ENCODE results near the gene MAPRE3. TPM values are rescaled to one million over a fixed set of nuclear protein-coding genes. Genes with fewer than 3 reads are reported as not detected.

MAPRE3 gene
- total RNA-seq, 1 donor from 2014 or later, result 27.1 TPM

DNA sequence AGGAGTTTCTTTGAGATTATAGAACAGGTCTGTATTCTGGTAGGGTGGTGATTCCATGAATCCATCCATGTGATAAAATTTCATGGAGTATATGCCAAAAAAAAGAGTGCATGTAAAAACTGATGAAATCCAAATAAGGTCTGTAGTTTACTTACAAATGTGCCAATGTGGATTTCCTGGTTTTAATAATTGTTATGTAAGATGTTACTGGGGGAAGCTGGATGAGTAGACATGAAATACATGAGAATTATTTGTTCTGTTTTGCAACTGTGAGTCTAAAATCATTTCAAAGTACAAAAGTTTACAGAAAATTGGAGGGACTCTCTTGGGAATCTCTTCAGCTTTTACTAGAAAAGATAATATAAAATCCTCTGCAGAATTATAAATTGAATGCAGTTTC is 38.6 kb downstream of the MAPRE3 start:
- intact Hi-C loops (cut with DNase I), result no loop called here
- no peak for ATAC-seq

DNA sequence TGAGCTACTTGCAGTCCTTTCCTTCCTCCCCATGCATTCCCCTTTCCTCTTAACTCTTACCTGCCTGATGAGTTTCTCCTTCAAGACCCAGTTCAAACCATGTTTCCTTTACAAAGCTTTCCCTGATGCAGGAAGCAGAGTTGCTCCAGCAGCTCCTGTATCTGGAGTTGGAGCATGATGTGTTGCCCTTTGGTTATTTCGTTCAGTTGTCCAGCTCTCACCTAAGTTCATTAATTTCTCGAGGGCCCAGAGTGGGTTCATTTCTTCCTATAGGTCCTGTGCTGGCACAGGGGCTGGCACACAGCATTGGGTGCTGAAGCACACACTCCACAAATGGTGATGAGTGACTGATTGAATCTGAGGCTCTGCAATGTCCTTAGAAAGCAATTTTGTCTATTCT is 39.3 kb downstream of the MAPRE3 start:
- intact Hi-C loops (cut with DNase I), result no loop called here
- Histone ChIP-seq H3K9me3 (no peaks in the 10 kb centered on the region), H3K4me3 (no peak overlapping the region), H3K36me3 (no peaks in the 10 kb centered on the region), H3K27ac (no peak overlapping the region), H3K27me3 (ENCODE audit: low read depth) (no peaks in the 10 kb centered on the region), H3K4me1 (no peaks in the 10 kb centered on the region)
- TF ChIP-seq, protein P1, sequence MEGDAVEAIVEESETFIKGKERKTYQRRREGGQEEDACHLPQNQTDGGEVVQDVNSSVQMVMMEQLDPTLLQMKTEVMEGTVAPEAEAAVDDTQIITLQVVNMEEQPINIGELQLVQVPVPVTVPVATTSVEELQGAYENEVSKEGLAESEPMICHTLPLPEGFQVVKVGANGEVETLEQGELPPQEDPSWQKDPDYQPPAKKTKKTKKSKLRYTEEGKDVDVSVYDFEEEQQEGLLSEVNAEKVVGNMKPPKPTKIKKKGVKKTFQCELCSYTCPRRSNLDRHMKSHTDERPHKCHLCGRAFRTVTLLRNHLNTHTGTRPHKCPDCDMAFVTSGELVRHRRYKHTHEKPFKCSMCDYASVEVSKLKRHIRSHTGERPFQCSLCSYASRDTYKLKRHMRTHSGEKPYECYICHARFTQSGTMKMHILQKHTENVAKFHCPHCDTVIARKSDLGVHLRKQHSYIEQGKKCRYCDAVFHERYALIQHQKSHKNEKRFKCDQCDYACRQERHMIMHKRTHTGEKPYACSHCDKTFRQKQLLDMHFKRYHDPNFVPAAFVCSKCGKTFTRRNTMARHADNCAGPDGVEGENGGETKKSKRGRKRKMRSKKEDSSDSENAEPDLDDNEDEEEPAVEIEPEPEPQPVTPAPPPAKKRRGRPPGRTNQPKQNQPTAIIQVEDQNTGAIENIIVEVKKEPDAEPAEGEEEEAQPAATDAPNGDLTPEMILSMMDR (IDR thresholded peaks at IDR 0.05), result no peak
- no peak for DNase-seq
- no peak for ATAC-seq

More for the DNA sequence above, 38.6 kb downstream of the MAPRE3 start:
- no peaks in the 10 kb centered on the region for H3K27me3 ChIP-seq (ENCODE audit: low read depth)
- TF ChIP-seq, protein P1 (IDR thresholded peaks at IDR 0.05), result no peak
- DNase-seq, result no peak
- no peaks in the 10 kb centered on the region for H3K9me3 ChIP-seq
- H3K4me3 ChIP-seq, result no peak overlapping the region
- H3K36me3 ChIP-seq, result no peaks in the 10 kb centered on the region
- no peaks in the 10 kb centered on the region for H3K4me1 ChIP-seq
- no peak overlapping the region for H3K27ac ChIP-seq

DNA sequence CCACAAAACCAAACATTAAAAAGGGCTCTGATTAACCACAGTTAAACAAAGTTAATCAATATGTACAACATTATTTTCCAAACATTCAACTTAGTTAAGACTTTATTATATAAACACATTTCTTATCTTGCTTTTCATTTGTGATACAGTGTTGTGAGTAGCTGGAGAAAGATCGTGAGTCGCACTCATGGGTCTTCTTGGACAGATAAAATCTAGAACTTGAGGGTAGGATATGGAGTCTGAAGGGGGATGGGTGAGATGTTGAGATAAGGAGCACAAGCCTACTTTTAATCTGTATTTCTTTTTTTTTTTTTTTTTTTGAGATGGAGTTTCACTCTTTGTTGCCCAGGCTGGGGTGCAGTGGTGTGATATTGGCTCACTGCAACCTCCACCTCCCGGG is 39.7 kb downstream of the MAPRE3 start:
- ATAC-seq (no peak), DNase-seq (no peak)
- intact Hi-C loops (cut with DNase I), result no loop called here
- Histone ChIP-seq H3K4me3 (no peak overlapping the region), H3K27me3 (ENCODE audit: low read depth) (no peaks in the 10 kb centered on the region), H3K27ac (no peak overlapping the region), H3K36me3 (no peaks in the 10 kb centered on the region), H3K9me3 (no peaks in the 10 kb centered on the region), H3K4me1 (peaks cover 3% of the 10 kb centered on the region)
- TF ChIP-seq, protein P1 (IDR thresholded peaks at IDR 0.05), result no peak

DNA sequence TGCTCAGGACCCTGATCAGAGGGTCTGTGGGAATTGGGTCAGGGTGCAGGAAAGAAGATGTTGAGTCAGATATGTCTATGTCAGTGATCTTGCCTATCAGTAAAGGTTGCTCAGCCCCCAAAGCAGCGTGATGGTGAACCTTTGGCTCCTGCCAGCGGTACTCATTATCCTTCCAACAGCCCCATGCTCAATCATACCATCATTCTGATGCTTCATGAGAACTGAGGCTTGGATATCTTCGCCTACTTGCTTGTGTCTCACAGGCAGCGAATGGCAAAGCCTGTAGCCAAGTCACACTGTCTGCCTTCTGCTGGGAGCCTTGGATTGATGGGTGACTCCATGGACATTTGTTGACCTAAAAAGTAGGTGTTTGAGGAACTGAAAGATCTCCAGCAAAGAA is 43.3 kb downstream of the MAPRE3 start:
- Histone ChIP-seq H3K4me3 (no peak overlapping the region), H3K4me1 (peaks cover 13% of the 10 kb centered on the region), H3K27me3 (ENCODE audit: low read depth) (no peaks in the 10 kb centered on the region), H3K27ac (no peak overlapping the region), H3K36me3 (no peaks in the 10 kb centered on the region), H3K9me3 (no peaks in the 10 kb centered on the region)
- TF ChIP-seq, protein P1 (IDR thresholded peaks at IDR 0.05), result no peak
- DNase-seq (no peak), ATAC-seq (no peak)
- intact Hi-C loops (cut with DNase I), result no loop called here

DNA sequence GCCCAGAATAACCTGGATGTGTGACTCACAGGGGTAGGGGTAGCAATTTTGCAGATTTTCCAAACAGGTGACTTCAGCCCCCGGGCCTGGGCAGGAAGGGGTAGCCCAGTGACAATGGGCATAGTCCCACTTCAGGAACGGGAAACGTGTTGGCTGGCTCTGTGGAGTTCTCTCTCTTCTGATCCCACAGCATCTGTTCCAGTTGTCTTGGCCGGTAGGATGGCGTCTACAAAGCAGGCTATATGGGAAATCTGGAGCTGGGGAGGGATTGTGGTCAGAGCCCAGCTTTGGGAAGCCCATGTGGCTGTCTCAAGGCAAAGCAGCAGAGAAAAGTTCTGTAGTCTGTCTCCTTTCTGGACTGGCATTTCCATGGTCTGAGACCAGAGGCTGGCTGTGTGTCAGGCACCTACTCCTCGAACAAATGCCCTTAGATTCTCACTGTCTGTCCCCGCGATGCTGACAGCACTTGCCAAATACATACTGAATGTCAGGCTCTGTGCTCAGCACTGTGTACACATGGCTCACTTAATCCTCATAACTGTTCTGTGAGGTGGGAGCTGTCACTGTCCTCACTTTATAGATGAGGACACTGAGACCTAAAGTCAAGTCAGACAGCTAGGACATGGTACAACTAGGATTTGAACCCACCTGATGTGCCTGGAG is 44.5 kb downstream of the MAPRE3 start:
- TF ChIP-seq, protein P1 (IDR thresholded peaks at IDR 0.05), result no peak
- DNase-seq (no peak), ATAC-seq (no peak)
- no peaks in the 10 kb centered on the region for H3K9me3 ChIP-seq
- intact Hi-C loops (cut with DNase I), result loop anchor here (5.0 kb wide), 1 partner anchor 53 kb away; no protein-coding TSS in a partner anchor
- H3K4me3 ChIP-seq, result no peak overlapping the region
- peaks cover 13% of the 10 kb centered on the region for H3K4me1 ChIP-seq
- no peak overlapping the region for H3K27ac ChIP-seq
- no peaks in the 10 kb centered on the region for H3K36me3 ChIP-seq
- H3K27me3 ChIP-seq (ENCODE audit: low read depth), result no peaks in the 10 kb centered on the region

All from lower lobe of right lung (tissue), 2 donors.